ENCODE measurements around the gene SUCLG2. TPM values are rescaled to one million over a fixed set of nuclear protein-coding genes. Genes with fewer than 3 reads are reported as not detected.

SUCLG2 gene, protein sequence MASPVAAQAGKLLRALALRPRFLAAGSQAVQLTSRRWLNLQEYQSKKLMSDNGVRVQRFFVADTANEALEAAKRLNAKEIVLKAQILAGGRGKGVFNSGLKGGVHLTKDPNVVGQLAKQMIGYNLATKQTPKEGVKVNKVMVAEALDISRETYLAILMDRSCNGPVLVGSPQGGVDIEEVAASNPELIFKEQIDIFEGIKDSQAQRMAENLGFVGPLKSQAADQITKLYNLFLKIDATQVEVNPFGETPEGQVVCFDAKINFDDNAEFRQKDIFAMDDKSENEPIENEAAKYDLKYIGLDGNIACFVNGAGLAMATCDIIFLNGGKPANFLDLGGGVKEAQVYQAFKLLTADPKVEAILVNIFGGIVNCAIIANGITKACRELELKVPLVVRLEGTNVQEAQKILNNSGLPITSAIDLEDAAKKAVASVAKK
- polyA plus RNA-seq (2014; cell fraction: cytosol; rRNA removed), result 3.6 and 5.2 TPM in 2 replicates
- 2.3 and 2.4 TPM in 2 replicates for polyA plus RNA-seq (2014; cell fraction: nucleus; rRNA removed)

- peak; percentile 73 for DNase-seq (ENCODE audit: low spot score)
These were observed at the start of gene SUCLG2 for GRCh38 chr3:67654099-67654843. SUCLG2 (minus strand) TSS chr3:67654612; CDS start chr3:67654586, 26 bp downstream.

GRCh38 chr3:67700596-67700995 lies 46.2 kb upstream of the SUCLG2 start:
- peak; percentile 66 for DNase-seq (ENCODE audit: low spot score)

GRCh38 chr3:67699882-67700281 lies 45.5 kb upstream of the SUCLG2 start:
- no peak for DNase-seq (ENCODE audit: low spot score)

- no peak for DNase-seq (ENCODE audit: low spot score)
These were observed 38.2 kb upstream of the SUCLG2 start for GRCh38 chr3:67692621-67693020.

- DNase-seq (ENCODE audit: low spot score), result no peak
These were observed 37.5 kb upstream of the SUCLG2 start for GRCh38 chr3:67691926-67692325.

GRCh38 chr3:67691207-67691606 lies 36.8 kb upstream of the SUCLG2 start:
- no peak for DNase-seq (ENCODE audit: low spot score)

GRCh38 chr3:67689806-67690205 lies 35.4 kb upstream of the SUCLG2 start:
- DNase-seq (ENCODE audit: low spot score), result no peak

DNA sequence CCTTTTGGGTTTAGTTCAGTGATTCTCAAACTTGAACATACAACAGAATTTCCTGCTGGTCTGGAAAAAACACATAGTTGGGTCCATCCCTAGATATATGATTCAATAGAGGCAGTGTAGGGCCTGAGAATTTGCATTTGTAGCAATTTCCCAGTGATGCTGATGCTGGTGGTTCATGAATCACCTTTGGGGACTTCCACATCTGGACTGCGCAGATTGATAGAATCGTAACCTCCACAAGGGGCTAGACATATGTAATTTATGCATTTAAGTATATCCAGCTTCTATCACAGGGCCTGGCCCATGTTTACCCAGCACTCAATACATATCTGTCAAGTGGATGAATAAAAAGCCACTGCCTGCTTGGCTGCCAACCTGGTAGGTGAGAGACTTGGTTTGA lies 33.8 kb upstream of the SUCLG2 start:
- no peak for DNase-seq (ENCODE audit: low spot score)

- DNase-seq (ENCODE audit: low spot score), result no peak
These were observed 31.7 kb upstream of the SUCLG2 start for GRCh38 chr3:67686069-67686468.

GRCh38 chr3:67685499-67685898 lies 31.1 kb upstream of the SUCLG2 start:
- no peak for DNase-seq (ENCODE audit: low spot score)

- no peak for DNase-seq (ENCODE audit: low spot score)
These were observed 29.8 kb upstream of the SUCLG2 start for GRCh38 chr3:67684211-67684610.

DNA sequence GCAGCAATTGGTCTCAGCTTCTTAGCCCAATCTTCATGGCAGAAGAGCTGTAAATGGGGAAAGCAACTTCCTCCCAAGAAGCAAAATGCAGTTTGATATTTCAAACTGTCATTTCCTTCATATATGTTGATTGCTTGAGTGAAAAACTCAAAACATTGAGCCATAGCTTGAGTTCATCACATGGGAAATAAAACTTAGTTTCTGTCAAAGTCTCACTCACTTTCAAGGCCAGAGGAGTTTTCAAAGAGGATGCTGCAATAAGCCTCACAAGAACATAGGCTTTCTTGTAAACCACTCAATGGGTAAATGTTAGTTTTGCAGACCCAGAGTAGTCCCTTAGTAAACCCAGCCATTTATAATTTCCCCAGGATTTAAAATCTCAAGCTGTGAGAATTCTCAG lies 29.1 kb upstream of the SUCLG2 start:
- DNase-seq (ENCODE audit: low spot score), result no peak

- no peak for DNase-seq (ENCODE audit: low spot score)
These were observed 24.3 kb upstream of the SUCLG2 start for GRCh38 chr3:67678665-67679064.

- no peak for DNase-seq (ENCODE audit: low spot score)
These were observed 19.6 kb upstream of the SUCLG2 start for GRCh38 chr3:67674055-67674454.

DNA sequence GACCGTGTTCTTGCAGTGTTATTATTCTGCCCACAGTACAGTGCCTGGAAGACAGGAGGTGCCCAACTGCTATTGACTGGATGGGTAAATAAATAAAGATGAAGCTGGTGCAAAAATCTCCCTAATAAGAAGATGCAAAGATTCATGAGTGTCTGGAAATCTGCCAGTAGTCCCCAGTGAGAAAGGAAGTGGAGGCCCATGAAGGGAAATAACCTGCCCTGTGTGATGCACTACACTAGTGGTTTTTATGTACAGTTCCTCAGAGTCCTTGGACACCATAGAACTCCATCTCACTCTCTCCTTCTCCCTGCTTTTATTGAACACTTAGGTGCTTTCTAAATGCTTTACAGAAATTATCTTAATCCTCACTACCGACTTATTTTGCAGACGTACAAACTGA lies 8.3 kb upstream of the SUCLG2 start:
- no peak for DNase-seq (ENCODE audit: low spot score)

DNA sequence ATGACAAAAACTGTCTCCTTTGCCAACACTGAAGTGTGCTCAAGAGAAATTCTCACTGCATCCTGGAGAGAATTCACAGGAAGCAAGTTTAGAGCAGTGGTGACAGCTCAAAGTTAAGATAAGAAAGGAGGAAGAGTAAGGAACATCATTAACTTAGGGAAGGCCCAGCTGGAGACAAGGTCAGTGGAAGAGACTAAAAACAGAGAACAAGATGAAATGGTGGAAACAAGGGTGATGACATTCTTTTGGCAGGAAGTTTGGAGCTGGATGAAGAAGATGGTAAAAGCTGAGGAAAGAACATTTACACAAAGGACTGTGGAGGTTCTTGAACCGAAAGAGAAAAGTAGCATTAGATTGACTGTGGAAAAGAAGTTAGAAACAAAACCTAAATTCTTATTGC lies 6.7 kb upstream of the SUCLG2 start:
- no peak for DNase-seq (ENCODE audit: low spot score)

- DNase-seq (ENCODE audit: low spot score), result no peak
These were observed 2.8 kb upstream of the SUCLG2 start for GRCh38 chr3:67657192-67657591.

DNA sequence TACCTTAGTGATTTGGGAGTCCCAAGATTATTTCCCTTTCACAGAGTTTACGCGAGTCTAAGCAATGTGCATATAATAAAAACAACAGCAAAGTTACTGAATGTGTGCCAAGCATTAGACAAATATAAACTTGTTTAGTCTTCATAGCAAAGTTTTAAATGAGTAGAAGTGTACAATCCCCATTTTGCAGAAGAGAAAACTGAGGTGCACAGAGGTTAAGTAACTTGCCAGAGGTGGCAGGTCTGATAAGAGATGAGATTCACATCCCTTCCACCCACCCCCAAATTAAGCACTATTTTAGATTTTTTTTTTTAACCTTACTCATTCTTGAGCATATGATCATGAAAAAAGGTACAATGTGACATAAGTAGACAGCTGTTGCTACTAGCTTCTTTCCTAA lies 2.2 kb upstream of the SUCLG2 start:
- DNase-seq (ENCODE audit: low spot score), result no peak

DNA sequence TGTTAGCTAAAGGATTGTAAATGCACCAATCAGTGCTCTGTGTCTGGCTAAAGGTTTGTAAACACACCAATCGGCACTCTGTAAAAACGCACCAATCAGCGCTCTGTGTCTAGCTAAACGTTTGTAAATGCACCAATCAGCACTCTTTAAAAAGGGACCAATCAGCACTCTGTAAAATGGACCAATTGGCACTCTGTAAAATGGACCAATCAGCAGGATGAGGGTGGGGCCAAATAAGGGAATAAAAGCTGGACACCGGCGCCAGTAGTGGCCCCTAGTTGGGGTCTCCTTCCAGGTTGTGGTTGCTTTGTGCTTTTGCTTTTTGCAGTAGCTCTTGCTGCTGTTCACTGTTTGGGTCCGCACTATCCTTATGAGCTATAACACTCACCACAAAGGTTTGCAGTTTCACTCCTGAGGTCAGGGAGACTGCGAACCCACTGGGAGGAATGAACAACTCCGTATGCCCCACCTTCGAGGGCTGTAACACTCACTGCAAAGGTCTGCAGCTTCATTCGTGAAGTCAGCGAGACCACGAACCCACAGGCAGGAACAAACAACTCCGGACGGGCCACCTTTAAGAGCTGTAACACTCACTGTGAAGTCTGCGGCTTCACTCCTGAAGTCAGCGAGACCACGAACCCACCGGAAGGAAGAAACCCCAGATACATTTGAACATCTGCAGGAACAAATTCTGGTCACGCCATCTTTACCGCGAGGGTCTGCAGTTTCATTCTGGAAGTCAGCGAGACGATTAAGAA lies 1.1 kb upstream of the SUCLG2 start:
- DNase-seq (ENCODE audit: low spot score), result no peak

DNA sequence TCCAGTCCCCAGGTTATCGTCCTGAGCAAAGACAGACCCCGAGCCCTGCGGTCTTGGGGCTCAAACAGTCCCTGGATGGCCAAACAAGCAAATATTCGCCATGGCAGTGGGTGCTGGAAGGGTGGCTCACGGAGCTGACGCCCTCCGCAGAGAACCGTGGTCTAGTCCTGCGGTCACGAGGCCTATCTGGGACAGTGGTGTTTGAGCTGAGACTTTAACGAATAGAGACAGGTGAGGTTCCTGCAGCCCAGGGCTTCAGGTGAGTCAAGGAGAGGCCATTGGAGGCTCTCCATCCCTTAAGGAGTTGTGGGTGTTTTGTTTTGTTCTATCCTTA lies 399 bp upstream of the SUCLG2 start:
- DNase-seq (ENCODE audit: low spot score), result no peak

GRCh38 chr3:67653425-67654098 lies 850 bp downstream of the SUCLG2 start:
- DNase-seq (ENCODE audit: low spot score), result no peak

- no peak for DNase-seq (ENCODE audit: low spot score)
These were observed 4.3 kb downstream of the SUCLG2 start for GRCh38 chr3:67650084-67650483.
